Epithelial cell of esophagus (primary cell): ENCODE measurements around the gene ZSCAN25.

Source experiments
- DNase-seq: peaks from one replicate; pipeline ENCODE4 v3.0.0; 2010; ENCODE audit warnings: low read depth
- H3K4me3 ChIP-seq: 2 replicates; pipeline ENCODE4 v1.5.1; 2011; ENCODE audit warnings: mild to moderate bottlenecking, low read length, control low read depth
- CTCF ChIP-seq: IDR thresholded peaks from 2 replicates; pipeline ENCODE4 v1.5.1; 2011; ENCODE audit warnings: low read depth, mild to moderate bottlenecking, low read length, control low read depth, inconsistent platforms; ENCODE audit not compliant: insufficient read depth; ENCODE audit errors: missing control alignments

ZSCAN25 gene

GRCh38 chr7:99588868-99589267 is 27.9 kb upstream of the ZSCAN25 start:
- H3K4me3 ChIP-seq: no peak overlapping the region
- no peak for TF ChIP-seq CTCF
- DNase-seq: no peak

GRCh38 chr7:99594948-99595745 is 21.6 kb upstream of the ZSCAN25 start:
- no peak for DNase-seq

GRCh38 chr7:99596408-99596955 is 20.3 kb upstream of the ZSCAN25 start:
- no peak for TF ChIP-seq CTCF
- no peak overlapping the region for H3K4me3 ChIP-seq
- DNase-seq: no peak

More at GRCh38 chr7:99594948-99595745, 21.6 kb upstream of the ZSCAN25 start:
- H3K4me3 ChIP-seq: no peak overlapping the region
- no peak for TF ChIP-seq CTCF

- no peak for DNase-seq
- no peak within 1 kb of the TSS for H3K4me3 ChIP-seq
- no peak for TF ChIP-seq CTCF
These were observed 18.8 kb upstream of the ZSCAN25 start, which contains the start of gene TMEM225B for GRCh38 chr7:99597762-99598501. TMEM225B (plus strand) TSS chr7:99598267; CDS start chr7:99604389, 6,122 bp downstream.

GRCh38 chr7:99599836-99600235 is 16.9 kb upstream of the ZSCAN25 start:
- no peak overlapping the region for H3K4me3 ChIP-seq
- TF ChIP-seq CTCF: no peak
- DNase-seq: no peak

- no peak overlapping the region for H3K4me3 ChIP-seq
- DNase-seq: no peak
- no peak for TF ChIP-seq CTCF
These were observed 15.0 kb upstream of the ZSCAN25 start for GRCh38 chr7:99601656-99602310.
